AG04450 (cell line): Measurements from ENCODE around the gene SEPTIN7. TPM values are rescaled to one million over a fixed set of nuclear protein-coding genes. Genes with fewer than 3 reads are reported as not detected.

ENCODE experiments used
- CTCF ChIA-PET: fragments of 300-600, 350-600 bp; formaldehyde crosslinking; extraction: SDS; loops from one replicate; lab custom pipeline; 2022; ENCODE audit warnings: antibody characterized with exemption, inconsistent platforms; lab: Charles Lee
- POLR2A ChIA-PET: fragments of 350-600 bp; formaldehyde crosslinking; extraction: SDS; loops from one replicate; lab custom pipeline; 2021; ENCODE audit warnings: antibody characterized with exemption, inconsistent platforms; lab: Yijun Ruan, JAX
- DNase-seq: peaks from one replicate; pipeline ENCODE4 v3.0.0-alpha.2; 2011; ENCODE audit warnings: low read depth, low spot score
- H3K27ac ChIP-seq: one replicate; pipeline ENCODE4 v1.5.1; 2012; ENCODE audit warnings: low read depth, low read length, control low read depth
- H3K27me3 ChIP-seq: one replicate; pipeline ENCODE4 v1.6.0; 2012; ENCODE audit warnings: low read length; ENCODE audit not compliant: control insufficient read depth, insufficient read depth
- H3K4me3 ChIP-seq: 2 replicates; pipeline ENCODE4 v1.5.1; 2011; ENCODE audit warnings: mild to moderate bottlenecking, low read depth, low read length, control low read depth
- H3K9me3 ChIP-seq: 2 replicates; pipeline ENCODE4 v1.5.1; 2012; ENCODE audit warnings: low read length; ENCODE audit not compliant: control insufficient read depth, insufficient read depth
- CTCF ChIP-seq: IDR thresholded peaks from 2 replicates; pipeline ENCODE4 v1.5.1; 2011; ENCODE audit warnings: low read depth, low read length, control low read depth, inconsistent platforms
- polyA plus RNA-seq: library from polyadenylated mRNA; depleted of rRNA; stranded (reverse); fragments of >200 nt; gene quantifications from 2 replicates; pipeline ENCODE4 v1.2.3, GENCODE V29; 2011

The SEPTIN7 gene
- polyA plus RNA-seq, 1 experiment = 428 TPM

GRCh38 chr7:35761871-35762677, 38.8 kb upstream of the SEPTIN7 start:
- CTCF ChIA-PET = interaction anchor here (1.0 kb wide), 1 partner anchor 52 kb away, joined by 3 read pairs; no protein-coding TSS in a partner anchor

GRCh38 chr7:35762781-35763180, 38.1 kb upstream of the SEPTIN7 start:
- CTCF ChIA-PET = interaction anchor here (1.0 kb wide), 1 partner anchor 53 kb away, joined by 3 read pairs; no protein-coding TSS in a partner anchor
- DNase-seq = no peak

More at GRCh38 chr7:35761871-35762677, 38.8 kb upstream of the SEPTIN7 start:
- Histone ChIP-seq H3K27me3 (no peaks in the 10 kb centered on the region), H3K4me3 (no peak overlapping the region), H3K9me3 (no peaks in the 10 kb centered on the region), H3K27ac (peak overlapping the region; percentile 43)
- POLR2A ChIA-PET = no interaction called here
- no peak for DNase-seq
- no peak for TF ChIP-seq CTCF

GRCh38 chr7:35768346-35768745, 32.5 kb upstream of the SEPTIN7 start:
- no peaks in the 10 kb centered on the region for H3K9me3 ChIP-seq
- ChIA-PET POLR2A (no interaction called here), CTCF (no interaction called here)
- H3K4me3 ChIP-seq = no peak overlapping the region
- H3K27me3 ChIP-seq = no peaks in the 10 kb centered on the region
- no peak overlapping the region for H3K27ac ChIP-seq
- TF ChIP-seq CTCF = no peak
- DNase-seq = no peak

More at GRCh38 chr7:35762781-35763180, 38.1 kb upstream of the SEPTIN7 start:
- POLR2A ChIA-PET = no interaction called here
- Histone ChIP-seq H3K27me3 (no peaks in the 10 kb centered on the region), H3K4me3 (no peak overlapping the region), H3K9me3 (no peaks in the 10 kb centered on the region), H3K27ac (no peak overlapping the region)
- TF ChIP-seq CTCF = no peak

- H3K4me3 ChIP-seq = no peak overlapping the region
- DNase-seq = no peak
- no peaks in the 10 kb centered on the region for H3K27me3 ChIP-seq
- POLR2A ChIA-PET = no interaction called here
- CTCF ChIA-PET = no interaction called here
- TF ChIP-seq CTCF = no peak
- H3K27ac ChIP-seq = no peak overlapping the region
- H3K9me3 ChIP-seq = no peaks in the 10 kb centered on the region
Observed at GRCh38 chr7:35771776-35772175, 29.1 kb upstream of the SEPTIN7 start.

- Histone ChIP-seq H3K27ac (no peak overlapping the region), H3K4me3 (no peak overlapping the region), H3K9me3 (no peaks in the 10 kb centered on the region), H3K27me3 (no peaks in the 10 kb centered on the region)
- POLR2A ChIA-PET = no interaction called here
- CTCF ChIA-PET = no interaction called here
- no peak for DNase-seq
- no peak for TF ChIP-seq CTCF
Observed at GRCh38 chr7:35773994-35774393, 26.9 kb upstream of the SEPTIN7 start.
